HepG2 (cell line): ENCODE measurements around the gene SOHLH2. TPM values are rescaled to one million over a fixed set of nuclear protein-coding genes. Genes with fewer than 3 reads are reported as not detected.

ENCODE experiments used
- ATAC-seq: fragments of 200-7000 bp; cut with Tn5 transposase; 3 replicates; pipeline ENCODE4 v1.9.1; 2020; ENCODE audit warnings: mild to moderate bottlenecking, moderate library complexity
- BruUV-seq: library from RNA; stranded (reverse); fragments of 400-500 nt; replicated peaks from 2 replicates; lab custom pipeline; 2021; lab: Mats Ljungman, UMichigan
- CTCF ChIA-PET: fragments of 300-600 bp; formaldehyde crosslinking; extraction: SDS; loops from one replicate; lab custom pipeline; 2021; ENCODE audit warnings: low total read pairs, inconsistent platforms, low intra/inter-chr PET ratio; lab: Yijun Ruan, JAX
- POLR2A ChIA-PET: fragments of 350-600 bp; sonication (Branson Sonifier 250); formaldehyde crosslinking; loops from one replicate; lab custom pipeline; 2020; ENCODE audit warnings: antibody characterized with exemption, inconsistent platforms; lab: Yijun Ruan, JAX
- DNase-seq: peaks from one replicate; pipeline ENCODE4 v3.0.0-alpha.2; 2015; ENCODE audit warnings: low spot score
- FAIRE-seq: peaks from 3 replicates; lab custom pipeline; 2011; peaks lifted over from hg19 to GRCh38; lab: Jason Lieb, UNC
- H2AFZ ChIP-seq: one replicate; pipeline ENCODE4 v1.6.1; 2011; ENCODE audit warnings: low read length, inconsistent platforms
- H3K27ac ChIP-seq: fragments of 300-600 bp; 3 replicates; pipeline ENCODE4 v1.8.0; 2011; ENCODE audit warnings: mixed run types, mild to moderate bottlenecking, mixed read lengths, low read length, inconsistent platforms; ENCODE audit not compliant: insufficient read depth; ENCODE audit errors: extremely low read length
- H3K27me3 ChIP-seq, 2 experiments: fragments of 200-600 bp in 1 of 2; 2 replicates in 1 of 2; 3 replicates in 1 of 2; pipeline versions ENCODE4 v1.6.0 to v1.8.0; 2011; ENCODE audit warnings: low read length in 2 of 2, mild to moderate bottlenecking in 2 of 2, moderate library complexity in 2 of 2, inconsistent platforms in 1 of 2; ENCODE audit not compliant: insufficient read depth in 2 of 2, control insufficient read depth in 1 of 2
- H3K36me3 ChIP-seq, 2 experiments: fragments of 200-600 bp in 1 of 2; replicated peaks in 1 of 2; 2 replicates in 1 of 2; 3 replicates in 1 of 2; pipeline versions ENCODE4 v1.5.1 to v1.8.0; 2011; ENCODE audit warnings: low read length in 2 of 2, inconsistent platforms in 1 of 2; ENCODE audit not compliant: insufficient read depth in 2 of 2, control insufficient read depth in 1 of 2
- H3K4me1 ChIP-seq: 2 replicates; pipeline ENCODE4 v1.5.1; 2012; ENCODE audit warnings: low read length, inconsistent platforms; ENCODE audit not compliant: insufficient read depth
- H3K4me2 ChIP-seq: 2 replicates; pipeline ENCODE4 v1.6.0; 2011; ENCODE audit warnings: low read depth, low read length, inconsistent platforms
- H3K4me3 ChIP-seq, 3 experiments: fragments of 200-600 bp in 1 of 3; sonication (generic), shearing (Covaris generic) in 1 of 3; replicated peaks in 1 of 3; 2 replicates each; pipeline ENCODE4 v1.5.1; 2011 to 2016; ENCODE audit warnings: low read length in 3 of 3, inconsistent platforms in 2 of 3, low read depth in 2 of 3, mild to moderate bottlenecking in 2 of 3, control low read depth in 1 of 3, mixed read lengths in 1 of 3; ENCODE audit not compliant: insufficient read depth in 1 of 3
- H3K79me2 ChIP-seq: one replicate; pipeline ENCODE4 v1.6.1; 2011; ENCODE audit warnings: low read length, inconsistent platforms; ENCODE audit not compliant: insufficient read depth
- H3K9ac ChIP-seq: 2 replicates; pipeline ENCODE4 v1.6.0; 2011; ENCODE audit warnings: mild to moderate bottlenecking, low read depth, low read length, inconsistent platforms; ENCODE audit not compliant: insufficient read depth
- H3K9me3 ChIP-seq: 2 replicates; pipeline ENCODE4 v1.5.1; 2012; ENCODE audit warnings: mild to moderate bottlenecking, low read length
- H4K20me1 ChIP-seq: 2 replicates; pipeline ENCODE4 v1.6.0; 2011; ENCODE audit warnings: inconsistent platforms, mild to moderate bottlenecking, low read length, moderate library complexity; ENCODE audit not compliant: insufficient read depth
- SOX6 ChIP-seq, 2 experiments: fragments of 450-650 bp in 1 of 2; sonication (generic) in 1 of 2; formaldehyde crosslinking in 1 of 2; IDR thresholded peaks; 2 replicates each; pipeline versions ENCODE4 v1.4.0 to v1.6.1; 2017 to 2020; ENCODE audit warnings: antibody characterized with exemption in 1 of 2, mild to moderate bottlenecking in 1 of 2, missing genetic modification reagents in 1 of 2
- XBP1 ChIP-seq: sonication (generic); formaldehyde crosslinking; IDR thresholded peaks from 2 replicates; pipeline ENCODE4 v1.5.0; 2020; ENCODE audit warnings: missing genetic modification reagents
- ZBTB2 ChIP-seq: sonication (generic); formaldehyde crosslinking; IDR thresholded peaks from 2 replicates; pipeline ENCODE4 v1.8.0; 2022; ENCODE audit warnings: low read depth, missing genetic modification reagents
- ZBTB40 ChIP-seq, 2 experiments: fragments of 450-650 bp in 1 of 2; sonication (generic) in 1 of 2; formaldehyde crosslinking in 1 of 2; IDR thresholded peaks; 2 replicates each; pipeline versions ENCODE4 v1.6.1 to v1.8.0; 2016 to 2022; ENCODE audit warnings: antibody characterized with exemption in 1 of 2, mild to moderate bottlenecking in 1 of 2, missing genetic modification reagents in 1 of 2
- WGBS: methylation state at CpG from one replicate; pipeline ENCODE4 v1.1.6; 2017; ENCODE audit warnings: low lambda C conversion rate; 5-methylcytosine and 5-hydroxymethylcytosine counted together
- in situ Hi-C: cut with HindIII; loops from 2 replicates; pipeline ENCODE4 v1.10.0; 2017; ENCODE audit warnings: low pct_unique_long_range_greater_than_20kb; ENCODE audit not compliant: extremely low pct_ligation_motif_present
- intact Hi-C: fragments of 100-400 bp; cut with micrococcal nuclease; formaldehyde crosslinking; loops from one replicate; pipeline ENCODE4 v1.10.0; 2022; ENCODE audit not compliant: unreplicated experiment
- polyA plus RNA-seq, 8 experiments: library from polyadenylated mRNA; depleted of rRNA in 3 of 8; stranded (reverse) in 7 of 8; unstranded in 1 of 8; fragments of >200 nt; fragmentation: Illumina TruSeq in 4 of 8; extraction: Trizol in 4 of 8; gene quantifications; 2 replicates each; pipeline versions ENCODE4 v1.2.1 to v1.2.3, GENCODE V29; 2011 to 2016; ENCODE audit warnings: low read depth in 4 of 8, missing spikeins in 1 of 8, mixed read lengths in 1 of 8; ENCODE audit not compliant: insufficient read depth in 1 of 8
- total RNA-seq, 5 experiments: library from RNA; depleted of rRNA; stranded (reverse); fragments of >200 nt; fragmentation: Illumina TruSeq; extraction: Trizol; gene quantifications; 2 replicates each; pipeline ENCODE4 v1.2.3, GENCODE V29; 2016; ENCODE audit warnings: low read depth in 1 of 5

Gene SOHLH2
- total and polyA plus RNA-seq, 2 of the 13 experiments (the other 11 are each of a cell fraction or from before 2014, with no cell fraction given): not detected

GRCh38 chr13:36244073-36244472 lies 29.7 kb upstream of the SOHLH2 start:
- no TSS peak for BruUV-seq
- no peak for DNase-seq
- no peak for TF ChIP-seq ZBTB2 (CRISPR knock-in tag)
- TF ChIP-seq XBP1: no peak
- TF ChIP-seq SOX6 (IDR thresholded peaks at IDR 0.05): no peak
- no peak for TF ChIP-seq SOX6 (CRISPR knock-in tag; IDR thresholded peaks at IDR 0.05)
- TF ChIP-seq ZBTB40 (IDR thresholded peaks at IDR 0.05): no peak
- TF ChIP-seq ZBTB40 (CRISPR knock-in tag; IDR thresholded peaks at IDR 0.05): no peak
- ChIA-PET CTCF (no interaction called here), POLR2A (no interaction called here)
- ATAC-seq: no peak
- no peaks in the 10 kb centered on the region for H3K27me3 ChIP-seq
- FAIRE-seq: no peak
- no peak overlapping the region for H3K27ac ChIP-seq
- intact Hi-C loops: no loop called here
- no peaks in the 10 kb centered on the region for H4K20me1 ChIP-seq
- H3K9ac ChIP-seq: no peak overlapping the region
- H3K4me3 ChIP-seq: no peak overlapping the region
- H3K4me1 ChIP-seq: no peaks in the 10 kb centered on the region
- in situ Hi-C loops: no loop called here
- H2AFZ ChIP-seq: no peak overlapping the region
- 0% methylated on average over 2 of the region's 2 CpGs for WGBS
- no peaks in the 10 kb centered on the region for H3K36me3 ChIP-seq
- no peak overlapping the region for H3K4me2 ChIP-seq
- H3K9me3 ChIP-seq: no peaks in the 10 kb centered on the region
- H3K79me2 ChIP-seq: no peaks in the 10 kb centered on the region
